Ascending aorta (tissue), 2 donors: ENCODE measurements around the gene DBN1. TPM values are rescaled to one million over a fixed set of nuclear protein-coding genes. Genes with fewer than 3 reads are reported as not detected.
A peak's percentile ranks its signal among the peaks of the same experiment; 100 is the strongest.

ENCODE experiments used
- DNase-seq, 2 donors: peaks; one replicate each; pipeline ENCODE4 v3.0.0-alpha.2; 2019; ENCODE audit warnings: low spot score in 2 of 2
- H3K27ac ChIP-seq, 2 donors: fragments of 200-600 bp; sonication (generic); one replicate each; pipeline ENCODE4 v1.5.1; 2016 to 2017; ENCODE audit warnings: mild to moderate bottlenecking in 1 of 2
- H3K27me3 ChIP-seq: fragments of 200-600 bp; sonication (generic); one replicate; pipeline ENCODE4 v1.5.1; 2017
- H3K36me3 ChIP-seq, 2 donors: fragments of 200-600 bp; sonication (generic); one replicate each; pipeline ENCODE4 v1.5.1; 2016
- H3K4me1 ChIP-seq, 2 donors: fragments of 200-600 bp; sonication (generic); one replicate each; pipeline ENCODE4 v1.5.1; 2016 to 2017; ENCODE audit warnings: mild to moderate bottlenecking in 1 of 2
- H3K4me3 ChIP-seq, 2 donors: fragments of 200-600 bp; sonication (generic); one replicate each; pipeline ENCODE4 v1.5.1; 2016 to 2017; ENCODE audit warnings: mild to moderate bottlenecking in 1 of 2
- H3K9me3 ChIP-seq, 2 donors: fragments of 200-600 bp; sonication (generic); one replicate each; pipeline ENCODE4 v1.5.1; 2016
- CTCF ChIP-seq, 3 experiments: fragments of 200-600 bp in 2 of 3; fragments of 450-650 bp in 1 of 3; sonication (generic) in 2 of 3; IDR thresholded peaks; one replicate each; pipeline ENCODE4 v1.5.1; 2016 to 2019; ENCODE audit warnings: antibody characterized with exemption in 3 of 3, mild to moderate bottlenecking in 1 of 3, moderate library complexity in 1 of 3
- intact Hi-C: fragments of 100-400 bp; cut with DNase I; formaldehyde crosslinking; loops from one replicate; pipeline ENCODE4 v1.15.1; 2023
- total RNA-seq: library from RNA; depleted of rRNA; stranded (reverse); fragments of >200 nt; gene quantifications from one replicate; pipeline ENCODE4 v1.1.0, GENCODE V29; 2016

DBN1 gene
- total RNA-seq, 1 donor from 2014 or later = 151 TPM

GRCh38 chr5:177498013-177498787 lies 24.8 kb upstream of the DBN1 start:
- Histone ChIP-seq H3K9me3 (no peaks in the 10 kb centered on the region), H3K4me3 (peak overlapping the region; percentile 92 to 93), H3K27me3 (no peaks in the 10 kb centered on the region), H3K36me3 (peaks cover 7 to 15% of the 10 kb centered on the region in 2 donors), H3K27ac (peak overlapping the region; percentile 96 to 99), H3K4me1 (peaks cover 17 to 33% of the 10 kb centered on the region in 2 donors)
- intact Hi-C loops = loop anchor here (1.0 to 5.0 kb wide), 2 partner anchors 44 to 186 kb away; partner anchors contain the start of gene MXD3
- no peak for DNase-seq
- TF ChIP-seq CTCF (IDR thresholded peaks at IDR 0.05) = no peak

GRCh38 chr5:177497292-177498012 lies 24.0 kb upstream of the DBN1 start, which contains the start of gene PDLIM7:
Gene PDLIM7, minus strand, starts transcription at chr5:177497604. Its CDS starts 1,092 bp downstream, at chr5:177496512.
- Histone ChIP-seq H3K4me3 (peak within 1 kb of the TSS; percentile 92 to 93), H3K4me1 (peaks cover 23 to 41% of the 10 kb centered on the region in 2 donors), H3K27ac (peak within 1 kb of the TSS; percentile 96 to 99), H3K9me3 (no peaks in the 10 kb centered on the region), H3K27me3 (no peaks in the 10 kb centered on the region), H3K36me3 (peaks cover 10 to 23% of the 10 kb centered on the region in 2 donors)
- peak in 1 of 3 experiments; percentile 3 for TF ChIP-seq CTCF (IDR thresholded peaks at IDR 0.05)
- intact Hi-C loops = loop anchor here (1.0 to 5.0 kb wide), 5 partner anchors 20 to 185 kb away; partner anchors contain the start of genes GRK6 and MXD3
- peak; percentile 89 to 98 for DNase-seq

- no peak for TF ChIP-seq CTCF (IDR thresholded peaks at IDR 0.05)
- H3K9me3 ChIP-seq = no peaks in the 10 kb centered on the region
- no peaks in the 10 kb centered on the region for H3K27me3 ChIP-seq
- DNase-seq = peak; percentile 78 to 96
- H3K4me3 ChIP-seq = peak overlapping the region; percentile 92 to 93
- peaks cover 29 to 47% of the 10 kb centered on the region in 2 donors for H3K4me1 ChIP-seq
- H3K36me3 ChIP-seq = peaks cover 16 to 29% of the 10 kb centered on the region in 2 donors
- peak overlapping the region; percentile 96 to 99 for H3K27ac ChIP-seq
- intact Hi-C loops = loop anchor here (1.0 to 5.0 kb wide), 4 partner anchors 20 to 185 kb away; partner anchors contain the start of genes GRK6 and MXD3
These were observed 23.4 kb upstream of the DBN1 start for GRCh38 chr5:177496727-177497291.

- peaks cover 35 to 52% of the 10 kb centered on the region in 2 donors for H3K4me1 ChIP-seq
- H3K27me3 ChIP-seq = no peaks in the 10 kb centered on the region
- peak overlapping the region; percentile 92 to 93 for H3K4me3 ChIP-seq
- H3K27ac ChIP-seq = peak overlapping the region; percentile 96 to 99
- peaks cover 22 to 35% of the 10 kb centered on the region in 2 donors for H3K36me3 ChIP-seq
- peak in 2 of 3 experiments; percentile 13 to 19 for TF ChIP-seq CTCF (IDR thresholded peaks at IDR 0.05)
- intact Hi-C loops = loop anchor here (2.0 to 5.0 kb wide), 2 partner anchors 51 to 184 kb away; partner anchors contain the start of gene MXD3
- no peak for DNase-seq
- H3K9me3 ChIP-seq = no peaks in the 10 kb centered on the region
These were observed 22.8 kb upstream of the DBN1 start for GRCh38 chr5:177496070-177496726.
